Adrenal gland (tissue), 12 donors: ENCODE data around the gene OR5A2. TPM values are rescaled to one million over a fixed set of nuclear protein-coding genes. Genes with fewer than 3 reads are reported as not detected.
"Not testable (repeated sequence)": the region's sequence is repeated elsewhere in the genome, so short reads cannot be mapped to it uniquely, and the experiment has no call there.

ENCODE experiments used
- DNase-seq, 7 donors: peaks; one replicate each; pipeline ENCODE4 v3.0.0-alpha.2; 2019 to 2020
- H3K27ac ChIP-seq, 5 donors: fragments of 200-600 bp; sonication (generic) in 4 of 5; 1 replicate in 3 of 5; 2 replicates in 2 of 5; pipeline versions ENCODE4 v1.5.1 to v1.8.0; 2016 to 2020; ENCODE audit warnings: mild to moderate bottlenecking in 1 of 5
- H3K27me3 ChIP-seq: fragments of 200-600 bp; 2 replicates; pipeline ENCODE4 v1.8.0; 2021
- H3K36me3 ChIP-seq, 2 donors: fragments of 200-600 bp; replicated peaks in 1 of 2; 1 replicate in 1 of 2; 2 replicates in 1 of 2; pipeline versions ENCODE4 v1.5.1 to v1.8.0; 2018 to 2022
- H3K4me1 ChIP-seq, 2 donors: fragments of 200-600 bp; replicated peaks in 1 of 2; 1 replicate in 1 of 2; 2 replicates in 1 of 2; pipeline versions ENCODE4 v1.5.1 to v1.8.0; 2018 to 2021
- H3K4me3 ChIP-seq, 4 donors: fragments of 200-600 bp; sonication (generic) in 3 of 4; one replicate each; pipeline ENCODE4 v1.5.1; 2016 to 2018
- H3K9me3 ChIP-seq, 3 donors: fragments of 200-600 bp; sonication (generic) in 1 of 3; replicated peaks in 1 of 3; 1 replicate in 2 of 3; 2 replicates in 1 of 3; pipeline versions ENCODE4 v1.5.1 to v1.8.0; 2016 to 2021
- CTCF ChIP-seq, 6 experiments: fragments of 450-650 bp in 4 of 6; fragments of 200-600 bp in 2 of 6; sonication (generic) in 1 of 6; IDR thresholded peaks; 1 replicate in 5 of 6; 2 replicates in 1 of 6; pipeline versions ENCODE4 v1.5.1 to v1.8.0; 2016 to 2021; ENCODE audit warnings: antibody characterized with exemption in 6 of 6, mild to moderate bottlenecking in 2 of 6, moderate library complexity in 1 of 6
- POLR2A ChIP-seq, 2 donors: fragments of 450-650 bp; IDR thresholded peaks; one replicate each; pipeline ENCODE4 v1.6.1; 2017; ENCODE audit warnings: antibody characterized with exemption in 2 of 2, mild to moderate bottlenecking in 2 of 2, moderate library complexity in 1 of 2
- WGBS, 4 donors: extraction: QIAGEN DNeasy Blood & Tissue Kit in 2 of 4; methylation state at CpG; one replicate each; pipeline versions ENCODE4 v1.1.5 to v1.1.7; 2013 to 2017; 5-methylcytosine and 5-hydroxymethylcytosine counted together
- intact Hi-C, 2 donors: fragments of 100-400 bp; cut with DNase I; formaldehyde crosslinking; loops; one replicate each; pipeline versions ENCODE4 v1.14.1 to v1.15.0; 2022 to 2023
- polyA plus RNA-seq, 3 donors: library from polyadenylated mRNA; stranded (reverse); fragments of 200-250 nt in 2 of 3; fragments of 350-450 nt in 1 of 3; fragmentation: Illumina TruSeq in 1 of 3; extraction: RNeasy Lipid Tissue Mini Kit (QIAGEN cat#74804) in 1 of 3; gene quantifications; one replicate each; pipeline ENCODE4 v1.2.3, GENCODE V29; 2013 to 2014
- total RNA-seq, 9 donors: library from RNA; depleted of rRNA in 4 of 9; stranded (reverse); fragments of >200 nt in 4 of 9; fragments of 120-200 nt in 1 of 9; fragmentation: NEBNext Ultra II Directional in 1 of 9; extraction: Animal tissue kit (Norgen Biotek cat#: 25700) in 1 of 9; gene quantifications; one replicate each; pipeline versions ENCODE4 v1.1.0 to v1.2.4, GENCODE V29; 2013 to 2023
- donor health status: healthy with polysubstance abuse.
- donor health status: Bipolar disorder and iron deficiency.
- donor health status: DM: yes; HTN: yes; CAD: no.
- donor health status: DM: no; HTN: no; CAD: no.
- donor health status: DM: no; HTN: no; CAD: no.
- donor health status: DM: yes; HTN: yes; CAD: no.

OR5A2 gene
- total and polyA plus RNA-seq, 12 donors: not detected

DNA sequence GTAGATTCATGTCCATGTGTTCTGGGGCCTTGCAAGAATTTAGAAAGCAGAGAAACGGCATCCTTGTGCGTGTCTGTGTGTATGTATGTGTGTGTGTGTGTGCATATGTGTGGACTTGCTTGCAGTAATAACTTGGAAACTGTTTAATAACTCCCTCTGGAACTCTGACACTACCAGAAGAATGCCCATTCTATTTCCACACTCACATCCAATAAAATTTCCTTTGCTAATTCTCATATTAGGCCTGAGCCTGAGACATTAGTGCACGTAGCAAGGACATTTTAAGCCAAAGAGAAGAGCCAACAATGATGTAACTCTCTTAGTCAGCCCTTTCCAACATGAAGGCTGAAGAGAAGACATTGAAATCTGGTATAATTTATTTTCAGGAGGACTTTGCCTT lies 33.7 kb upstream of the OR5A2 start:
- no peak overlapping the region for H3K27ac ChIP-seq

GRCh38 chr11:59456661-59457060 lies 30.4 kb upstream of the OR5A2 start, which contains the start of gene OR4D6:
TSS of gene OR4D6 (plus strand) at chr11:59456961. CDS start at chr11:59456961, 0 bp downstream.
- 77 to 92% (median 87%) methylated on average over 2 of the region's 2 CpGs for WGBS, 4 donors
- no peak for DNase-seq
- intact Hi-C loops: no loop called here
- H3K9me3 ChIP-seq: no peaks in the 10 kb centered on the region
- H3K36me3 ChIP-seq: no peaks in the 10 kb centered on the region
- no peaks in the 10 kb centered on the region for H3K4me1 ChIP-seq
- no peak within 1 kb of the TSS for H3K4me3 ChIP-seq
- H3K27me3 ChIP-seq: no peaks in the 10 kb centered on the region
- no peak for TF ChIP-seq POLR2A (IDR thresholded peaks at IDR 0.05)
- no peak for TF ChIP-seq CTCF (IDR thresholded peaks at IDR 0.05)
- no peak within 1 kb of the TSS for H3K27ac ChIP-seq

More for the DNA sequence above, 33.7 kb upstream of the OR5A2 start:
- Histone ChIP-seq H3K9me3 (no peaks in the 10 kb centered on the region), H3K27me3 (no peaks in the 10 kb centered on the region), H3K4me3 (no peak overlapping the region), H3K4me1 (no peaks in the 10 kb centered on the region), H3K36me3 (no peaks in the 10 kb centered on the region)
- 66 to 86% (median 76%) methylated on average over 3 of the region's 3 CpGs for WGBS, 4 donors
- TF ChIP-seq CTCF (IDR thresholded peaks at IDR 0.05) (no peak), POLR2A (IDR thresholded peaks at IDR 0.05) (no peak)
- intact Hi-C loops: no loop called here
- DNase-seq: no peak

DNA sequence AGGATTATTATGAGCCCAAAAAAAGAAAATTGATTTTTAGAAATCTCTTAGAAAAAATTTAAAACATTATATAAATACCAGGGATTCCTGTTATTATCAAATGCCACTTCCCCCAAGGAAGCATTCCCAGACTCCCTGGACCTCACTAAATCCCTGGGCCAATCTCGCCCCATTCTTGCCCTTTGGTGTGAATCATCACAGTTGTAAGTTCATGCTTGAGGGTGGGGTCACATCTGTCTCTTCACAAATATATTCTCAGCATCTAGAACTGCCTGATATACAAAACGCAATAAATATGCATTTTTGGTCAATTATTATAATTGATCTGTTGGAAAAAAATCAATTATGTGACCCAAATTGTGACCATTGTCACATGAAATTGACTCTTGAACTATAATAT lies 22.3 kb upstream of the OR5A2 start:
- no peaks in the 10 kb centered on the region for H3K4me1 ChIP-seq
- WGBS, 4 donors: 49 to 67% (median 55%) methylated on average over 2 of the region's 2 CpGs
- H3K27me3 ChIP-seq: no peaks in the 10 kb centered on the region

GRCh38 chr11:59445624-59446023 lies 19.4 kb upstream of the OR5A2 start:
- 83 to 90% (median 83%) methylated on average over 1 of the region's 1 CpG for WGBS, 4 donors
- H3K27me3 ChIP-seq, H3K36me3 ChIP-seq, intact Hi-C loops, H3K4me3 ChIP-seq, DNase-seq, H3K27ac ChIP-seq, H3K4me1 ChIP-seq, H3K9me3 ChIP-seq: not testable (repeated sequence)

More for the DNA sequence above, 22.3 kb upstream of the OR5A2 start:
- Histone ChIP-seq H3K4me3 (no peak overlapping the region), H3K27ac (no peak overlapping the region), H3K36me3 (no peaks in the 10 kb centered on the region), H3K9me3 (no peaks in the 10 kb centered on the region)
- no peak for TF ChIP-seq POLR2A (IDR thresholded peaks at IDR 0.05)
- no peak for TF ChIP-seq CTCF (IDR thresholded peaks at IDR 0.05)
- intact Hi-C loops: no loop called here
- no peak for DNase-seq

DNA sequence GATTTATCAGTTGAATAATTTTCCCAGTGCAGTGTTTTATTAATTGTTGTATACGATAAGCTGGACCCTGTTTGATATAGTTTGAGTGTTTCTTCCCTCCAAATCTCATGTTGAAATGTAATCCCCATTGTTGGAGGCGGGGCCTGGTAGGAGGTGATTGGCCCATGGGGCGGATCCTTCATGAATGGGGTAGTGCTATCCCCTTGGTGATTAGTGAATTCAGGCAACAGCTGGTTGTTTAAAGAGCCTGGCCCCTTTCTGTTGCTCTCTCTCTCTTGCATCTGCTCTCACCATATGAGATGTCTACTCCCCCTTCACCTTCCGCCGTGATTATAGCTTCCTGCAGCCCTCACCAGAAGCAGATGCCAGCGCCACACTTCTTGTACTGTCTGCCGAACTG lies 11.6 kb upstream of the OR5A2 start:
- Histone ChIP-seq H3K9me3 (no peaks in the 10 kb centered on the region), H3K27me3 (no peaks in the 10 kb centered on the region), H3K4me3 (no peak overlapping the region), H3K36me3 (no peaks in the 10 kb centered on the region), H3K4me1 (no peaks in the 10 kb centered on the region), H3K27ac (no peak overlapping the region)
- no peak for DNase-seq
- TF ChIP-seq POLR2A (IDR thresholded peaks at IDR 0.05): no peak
- no peak for TF ChIP-seq CTCF (IDR thresholded peaks at IDR 0.05)
- 79 to 84% (median 81%) methylated on average over 7 of the region's 7 CpGs for whole genome bisulfite sequencing, 4 donors
- intact Hi-C loops: no loop called here
